Mesendoderm (in vitro differentiated cells): ENCODE measurements around the gene SLC4A11.
"Not testable (repeated sequence)": the region's sequence is repeated elsewhere in the genome, so short reads cannot be mapped to it uniquely, and the experiment has no call there.

Source experiments
- DNase-seq: peaks from one replicate; pipeline ENCODE4 v3.0.0; 2013
- H2AK5ac ChIP-seq: 2 replicates; pipeline ENCODE4 v1.6.1; 2013; ENCODE audit warnings: low read length, inconsistent platforms
- H2BK120ac ChIP-seq: 2 replicates; pipeline ENCODE4 v1.6.1; 2013; ENCODE audit warnings: low read depth, mild to moderate bottlenecking, low read length, moderate library complexity, mixed read lengths
- H2BK15ac ChIP-seq: replicated peaks from 2 replicates; pipeline ENCODE4 v1.6.1; 2013; ENCODE audit warnings: low read depth, mild to moderate bottlenecking, moderate library complexity
- H2BK5ac ChIP-seq: 2 replicates; pipeline ENCODE4 v1.6.1; 2013; ENCODE audit warnings: low read length, inconsistent platforms
- H3K18ac ChIP-seq: 2 replicates; pipeline ENCODE4 v1.6.1; 2013; ENCODE audit warnings: mild to moderate bottlenecking, low read length, mixed read lengths
- H3K23ac ChIP-seq: one replicate; pipeline ENCODE4 v1.6.1; 2013; ENCODE audit warnings: low read length
- H3K27ac ChIP-seq: 2 replicates; pipeline ENCODE4 v1.5.1; 2013; ENCODE audit warnings: low read depth, mild to moderate bottlenecking, inconsistent platforms, low read length, moderate library complexity
- H3K27me3 ChIP-seq: 2 replicates; pipeline ENCODE4 v1.6.1; 2013; ENCODE audit warnings: low read length, control low read depth, mild to moderate bottlenecking, inconsistent platforms; ENCODE audit not compliant: insufficient read depth, poor library complexity
- H3K36me3 ChIP-seq: 2 replicates; pipeline ENCODE4 v1.6.1; 2013; ENCODE audit warnings: low read length, inconsistent platforms; ENCODE audit not compliant: control insufficient read depth, insufficient read depth
- H3K4ac ChIP-seq: one replicate; pipeline ENCODE4 v1.6.1; 2013; ENCODE audit warnings: low read depth, mild to moderate bottlenecking, low read length, moderate library complexity
- H3K4me1 ChIP-seq: 2 replicates; pipeline ENCODE4 v1.6.1; 2013; ENCODE audit warnings: low read depth, low read length, inconsistent platforms; ENCODE audit not compliant: control insufficient read depth
- H3K4me2 ChIP-seq: 2 replicates; pipeline ENCODE4 v1.6.1; 2013; ENCODE audit warnings: low read length
- H3K4me3 ChIP-seq: 2 replicates; pipeline ENCODE4 v1.5.1; 2013; ENCODE audit warnings: mild to moderate bottlenecking, low read length
- H3K56ac ChIP-seq: one replicate; pipeline ENCODE4 v1.6.1; 2013; ENCODE audit warnings: low read length
- H3K79me1 ChIP-seq: 2 replicates; pipeline ENCODE4 v1.6.1; 2013; ENCODE audit warnings: low read length, inconsistent platforms
- H3K79me2 ChIP-seq: 2 replicates; pipeline ENCODE4 v1.6.1; 2013; ENCODE audit warnings: mild to moderate bottlenecking, low read length; ENCODE audit not compliant: control insufficient read depth, insufficient read depth
- H3K9ac ChIP-seq: 2 replicates; pipeline ENCODE4 v1.6.1; 2013; ENCODE audit warnings: low read length, inconsistent platforms
- H4K5ac ChIP-seq: one replicate; pipeline ENCODE4 v1.6.1; 2013; ENCODE audit warnings: low read length
- H4K8ac ChIP-seq: one replicate; pipeline ENCODE4 v1.6.1; 2013; ENCODE audit warnings: low read depth, mild to moderate bottlenecking, control low read depth, low read length, moderate library complexity
- WGBS: extraction: QIAGEN DNeasy Blood & Tissue Kit; methylation state at CpG from one replicate; pipeline ENCODE4 v1.1.7; 2013; ENCODE audit warnings: low lambda C conversion rate, missing lambda C conversion rate; ENCODE audit not compliant: insufficient coverage; ENCODE audit errors: extremely low coverage; 5-methylcytosine and 5-hydroxymethylcytosine counted together

SLC4A11 gene

GRCh38 chr20:3183896-3184612, 54.9 kb downstream of the SLC4A11 start:
- no peak for DNase-seq
- H3K36me3 ChIP-seq: no peaks in the 10 kb centered on the region
- no peak overlapping the region for H2BK120ac ChIP-seq
- no peak overlapping the region for H3K4me3 ChIP-seq
- no peak overlapping the region for H3K27ac ChIP-seq
- no peaks in the 10 kb centered on the region for H3K27me3 ChIP-seq
- H3K9ac ChIP-seq: no peak overlapping the region
- WGBS: no CpG with 5 or more reads among the region's 3 CpGs
- no peak overlapping the region for H4K5ac ChIP-seq
- no peak overlapping the region for H2BK15ac ChIP-seq
- H3K18ac ChIP-seq: no peak overlapping the region
- H2AK5ac ChIP-seq: no peak overlapping the region
- no peak overlapping the region for H4K8ac ChIP-seq
- no peak overlapping the region for H2BK5ac ChIP-seq
- H3K56ac ChIP-seq: no peak overlapping the region
- no peak overlapping the region for H3K4me2 ChIP-seq
- H3K4me1 ChIP-seq: no peaks in the 10 kb centered on the region
- H3K79me1 ChIP-seq: no peaks in the 10 kb centered on the region
- H3K79me2 ChIP-seq: no peaks in the 10 kb centered on the region
- no peak overlapping the region for H3K23ac ChIP-seq
- H3K4ac ChIP-seq: no peak overlapping the region

GRCh38 chr20:3182429-3182828, 56.6 kb downstream of the SLC4A11 start:
- not testable (repeated sequence) for H3K27ac ChIP-seq, H3K4me2 ChIP-seq, H3K36me3 ChIP-seq, H2BK15ac ChIP-seq, H3K79me2 ChIP-seq, H3K79me1 ChIP-seq, H3K9ac ChIP-seq, H3K4me1 ChIP-seq, DNase-seq, H3K27me3 ChIP-seq, H2BK120ac ChIP-seq, H2AK5ac ChIP-seq, H4K5ac ChIP-seq, H3K23ac ChIP-seq, H3K56ac ChIP-seq, H4K8ac ChIP-seq, H2BK5ac ChIP-seq, H3K18ac ChIP-seq, H3K4me3 ChIP-seq, H3K4ac ChIP-seq
- WGBS: no CpG with 5 or more reads among the region's 5 CpGs

GRCh38 chr20:3181270-3181669, 57.7 kb downstream of the SLC4A11 start:
- Histone ChIP-seq H3K23ac (no peak overlapping the region), H3K79me1 (no peaks in the 10 kb centered on the region), H4K5ac (no peak overlapping the region), H3K4me1 (no peaks in the 10 kb centered on the region), H3K56ac (no peak overlapping the region), H3K4me2 (no peak overlapping the region), H2BK15ac (no peak overlapping the region), H3K4ac (no peak overlapping the region), H2BK120ac (no peak overlapping the region), H2BK5ac (no peak overlapping the region), H3K27me3 (no peaks in the 10 kb centered on the region), H3K27ac (no peak overlapping the region), H2AK5ac (no peak overlapping the region), H3K36me3 (no peaks in the 10 kb centered on the region), H3K18ac (no peak overlapping the region), H3K79me2 (no peaks in the 10 kb centered on the region), H3K4me3 (no peak overlapping the region), H4K8ac (no peak overlapping the region), H3K9ac (no peak overlapping the region)
- no peak for DNase-seq
- WGBS: no CpG with 5 or more reads among the region's 5 CpGs

DNA sequence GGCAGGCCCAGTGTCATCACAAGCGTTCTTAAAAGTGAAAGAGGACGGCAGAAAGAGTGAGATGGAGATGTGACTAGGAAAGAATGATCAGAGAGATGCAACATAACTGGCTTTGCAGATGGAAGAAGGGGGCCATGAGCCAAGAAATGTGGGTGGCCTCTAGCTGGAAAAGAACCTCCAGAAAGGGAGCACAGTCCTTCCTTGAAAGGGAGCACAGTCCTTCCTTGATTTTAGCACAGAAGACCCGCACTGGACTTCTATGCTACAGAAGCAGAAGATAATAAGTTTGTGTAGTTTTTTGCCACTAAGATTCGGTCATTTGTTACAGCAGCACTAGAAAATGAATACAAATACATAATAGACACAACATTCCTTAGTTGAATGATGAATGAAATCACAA, 58.7 kb downstream of the SLC4A11 start:
- H3K9ac ChIP-seq: no peak overlapping the region
- no CpG with 5 or more reads among the region's 4 CpGs for WGBS
- no peak for DNase-seq
- no peak overlapping the region for H3K56ac ChIP-seq
- no peak overlapping the region for H3K23ac ChIP-seq
- H2BK5ac ChIP-seq: no peak overlapping the region
- no peak overlapping the region for H3K4me2 ChIP-seq
- no peaks in the 10 kb centered on the region for H3K27me3 ChIP-seq
- no peak overlapping the region for H3K4me3 ChIP-seq
- no peak overlapping the region for H3K18ac ChIP-seq
- H3K4me1 ChIP-seq: no peaks in the 10 kb centered on the region
- H3K79me2 ChIP-seq: no peaks in the 10 kb centered on the region
- H2AK5ac ChIP-seq: no peak overlapping the region
- no peak overlapping the region for H4K5ac ChIP-seq
- no peaks in the 10 kb centered on the region for H3K79me1 ChIP-seq
- H3K27ac ChIP-seq: no peak overlapping the region
- no peak overlapping the region for H3K4ac ChIP-seq
- no peak overlapping the region for H2BK120ac ChIP-seq
- H4K8ac ChIP-seq: no peak overlapping the region
- H3K36me3 ChIP-seq: no peaks in the 10 kb centered on the region
- no peak overlapping the region for H2BK15ac ChIP-seq

DNA sequence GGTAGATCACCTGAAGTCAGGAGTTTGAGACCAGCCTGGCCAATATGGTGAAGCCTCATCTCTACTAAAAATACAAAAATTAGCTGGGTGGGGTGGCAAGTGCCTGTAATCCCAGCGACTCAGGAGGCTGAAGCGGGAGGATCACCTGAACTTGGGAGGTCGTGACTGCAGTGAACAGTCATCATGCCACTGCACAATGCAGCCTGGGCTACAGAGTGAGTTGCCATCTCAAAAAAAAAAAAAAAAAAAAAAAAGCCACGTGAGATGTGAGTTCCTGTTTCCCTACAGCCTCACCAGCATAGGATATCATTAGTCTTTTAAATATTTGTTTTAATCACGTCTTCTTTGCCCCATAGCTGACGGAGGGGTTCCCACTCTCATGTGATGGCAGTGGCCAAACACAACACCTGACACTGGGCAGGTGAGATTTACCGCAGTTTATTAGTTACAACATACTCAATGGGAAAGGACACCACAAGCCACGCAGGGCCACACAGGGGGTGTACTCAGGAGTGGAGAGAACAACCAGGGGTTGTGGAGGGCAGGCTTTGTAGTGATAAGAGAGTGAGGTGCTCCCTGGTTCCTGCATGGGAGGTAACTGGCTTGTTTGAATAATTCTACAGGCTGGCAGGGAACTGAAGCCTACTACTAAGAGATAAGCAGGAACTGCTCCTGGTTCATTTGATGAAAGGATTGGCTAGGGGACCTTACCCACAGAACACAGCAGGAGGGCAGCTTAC, 61.1 kb downstream of the SLC4A11 start:
- Histone ChIP-seq H3K4me2 (no peak overlapping the region), H3K9ac (no peak overlapping the region), H4K5ac (no peak overlapping the region), H2BK5ac (no peak overlapping the region), H3K18ac (no peak overlapping the region), H2AK5ac (no peak overlapping the region), H3K4me1 (no peaks in the 10 kb centered on the region), H3K79me2 (no peaks in the 10 kb centered on the region), H3K4ac (no peak overlapping the region), H3K79me1 (no peaks in the 10 kb centered on the region), H4K8ac (no peak overlapping the region), H3K36me3 (no peaks in the 10 kb centered on the region), H2BK15ac (no peak overlapping the region), H3K4me3 (no peak overlapping the region), H3K27ac (no peak overlapping the region), H3K56ac (no peak overlapping the region), H2BK120ac (no peak overlapping the region), H3K23ac (no peak overlapping the region), H3K27me3 (no peaks in the 10 kb centered on the region)
- no peak for DNase-seq
- WGBS: no CpG with 5 or more reads among the region's 8 CpGs
